ACC112 (cell line): ENCODE measurements around the gene KLHL28.

Source experiments
- H2AFZ ChIP-seq: fragments of 200-600 bp; sonication (generic); one replicate; pipeline ENCODE4 v1.6.0; 2017; ENCODE audit warnings: antibody characterized with exemption, low read length; ENCODE audit not compliant: unreplicated experiment
- H3K27ac ChIP-seq: fragments of 200-600 bp; sonication (generic); 2 replicates; pipeline ENCODE4 v1.5.1; 2014; ENCODE audit warnings: low read depth, mild to moderate bottlenecking, antibody characterized with exemption, low read length, moderate library complexity
- H3K27me3 ChIP-seq: fragments of 200-600 bp; sonication (generic); 2 replicates; pipeline ENCODE4 v1.6.1; 2014; ENCODE audit warnings: mild to moderate bottlenecking, antibody characterized with exemption, low read length, moderate library complexity, mixed read lengths; ENCODE audit not compliant: insufficient read depth
- H3K36me3 ChIP-seq: fragments of 200-600 bp; sonication (generic); 2 replicates; pipeline ENCODE4 v1.6.1; 2016; ENCODE audit warnings: mild to moderate bottlenecking, antibody characterized with exemption, low read length, moderate library complexity, mixed read lengths; ENCODE audit not compliant: insufficient read depth
- H3K4me1 ChIP-seq: fragments of 200-600 bp; sonication (generic); one replicate; pipeline ENCODE4 v1.6.1; 2016; ENCODE audit warnings: low read length, mixed read lengths; ENCODE audit not compliant: insufficient read depth, unreplicated experiment, control insufficient read depth
- H3K4me3 ChIP-seq: fragments of 200-600 bp; sonication (generic); 2 replicates; pipeline ENCODE4 v1.5.1; 2014; ENCODE audit warnings: mild to moderate bottlenecking, low read depth, low read length
- H3K79me2 ChIP-seq: fragments of 200-600 bp; sonication (generic); one replicate; pipeline ENCODE4 v1.6.0; 2016; ENCODE audit warnings: low read length; ENCODE audit not compliant: control insufficient read depth, unreplicated experiment, insufficient read depth

The KLHL28 gene, protein sequence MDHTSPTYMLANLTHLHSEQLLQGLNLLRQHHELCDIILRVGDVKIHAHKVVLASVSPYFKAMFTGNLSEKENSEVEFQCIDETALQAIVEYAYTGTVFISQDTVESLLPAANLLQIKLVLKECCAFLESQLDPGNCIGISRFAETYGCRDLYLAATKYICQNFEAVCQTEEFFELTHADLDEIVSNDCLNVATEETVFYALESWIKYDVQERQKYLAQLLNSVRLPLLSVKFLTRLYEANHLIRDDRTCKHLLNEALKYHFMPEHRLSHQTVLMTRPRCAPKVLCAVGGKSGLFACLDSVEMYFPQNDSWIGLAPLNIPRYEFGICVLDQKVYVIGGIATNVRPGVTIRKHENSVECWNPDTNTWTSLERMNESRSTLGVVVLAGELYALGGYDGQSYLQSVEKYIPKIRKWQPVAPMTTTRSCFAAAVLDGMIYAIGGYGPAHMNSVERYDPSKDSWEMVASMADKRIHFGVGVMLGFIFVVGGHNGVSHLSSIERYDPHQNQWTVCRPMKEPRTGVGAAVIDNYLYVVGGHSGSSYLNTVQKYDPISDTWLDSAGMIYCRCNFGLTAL

GRCh38 chr14:44961554-44962333 is at the start of gene KLHL28, which contains the start of gene TOGARAM1:
KLHL28 (minus strand) TSS chr14:44961947; CDS start chr14:44945928, 16,019 bp downstream.
TOGARAM1 (plus strand) TSS chr14:44962190; CDS start chr14:44962422, 232 bp downstream.
- peaks cover 21% of the 10 kb centered on the region for H3K4me1 ChIP-seq
- no peaks in the 10 kb centered on the region for H3K27me3 ChIP-seq
- peak within 1 kb of the TSS; percentile 88 for H2AFZ ChIP-seq
- H3K36me3 ChIP-seq = no peaks in the 10 kb centered on the region
- H3K27ac ChIP-seq = peak within 1 kb of the TSS; percentile 64
- peaks cover 91% of the 10 kb centered on the region for H3K79me2 ChIP-seq
- peak within 1 kb of the TSS; percentile 94 for H3K4me3 ChIP-seq

DNA sequence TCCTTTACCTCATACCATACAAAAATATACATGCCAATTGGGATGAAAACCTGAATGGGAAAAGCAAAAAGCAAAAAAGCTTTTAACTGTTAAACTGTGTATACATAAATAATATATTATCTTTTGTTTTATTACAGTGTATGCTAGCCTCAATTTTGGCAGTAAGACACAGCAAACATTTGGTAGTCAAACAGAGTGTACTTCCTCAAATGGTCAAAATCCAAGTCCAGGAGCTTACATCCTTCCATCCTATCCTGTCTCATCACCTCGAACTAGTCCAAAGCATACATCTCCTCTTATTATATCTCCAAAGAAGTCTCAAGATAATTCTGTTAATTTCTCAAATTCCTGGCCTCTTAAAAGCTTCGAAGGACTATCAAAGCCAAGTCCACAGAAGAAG is 42.2 kb upstream of the KLHL28 start:
- Histone ChIP-seq H3K4me1 (no peaks in the 10 kb centered on the region), H2AFZ (no peak overlapping the region), H3K27me3 (no peaks in the 10 kb centered on the region), H3K79me2 (no peaks in the 10 kb centered on the region), H3K36me3 (peaks cover 3% of the 10 kb centered on the region; the same call in 1 of the 2 replicates), H3K4me3 (no peak overlapping the region), H3K27ac (no peak overlapping the region)

DNA sequence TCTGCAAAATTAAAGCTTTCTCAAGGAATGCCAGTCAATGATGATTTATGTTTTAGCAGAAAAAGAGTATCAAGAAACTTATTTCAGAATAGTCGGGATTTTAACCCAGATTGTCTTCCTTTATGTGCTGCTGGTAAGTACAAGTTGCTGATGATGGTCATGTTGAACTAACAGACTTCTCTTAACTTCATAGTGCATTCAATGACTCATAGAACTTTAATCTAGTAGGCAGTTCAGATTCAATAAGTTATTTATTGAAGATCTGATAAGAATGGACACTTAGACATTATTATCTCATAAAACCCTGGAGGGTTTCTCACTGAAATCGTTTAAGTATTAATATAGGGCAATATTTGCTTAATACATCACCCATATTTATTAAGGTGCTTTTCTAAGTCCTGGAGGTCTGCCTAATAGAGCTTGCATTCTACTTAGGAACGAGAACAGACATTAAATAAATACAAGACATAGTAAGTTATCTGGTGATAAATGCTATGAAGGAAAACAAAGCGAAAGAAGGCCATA is 34.1 kb upstream of the KLHL28 start:
- Histone ChIP-seq H3K4me3 (no peak overlapping the region), H3K79me2 (no peaks in the 10 kb centered on the region), H3K27ac (no peak overlapping the region), H2AFZ (no peak overlapping the region), H3K36me3 (peaks cover 13% of the 10 kb centered on the region), H3K27me3 (no peaks in the 10 kb centered on the region), H3K4me1 (no peaks in the 10 kb centered on the region)

- Histone ChIP-seq H2AFZ (no peak overlapping the region), H3K4me1 (no peaks in the 10 kb centered on the region), H3K36me3 (peaks cover 13% of the 10 kb centered on the region), H3K79me2 (no peaks in the 10 kb centered on the region), H3K27ac (no peak overlapping the region), H3K27me3 (no peaks in the 10 kb centered on the region), H3K4me3 (no peak overlapping the region)
Observed at GRCh38 chr14:44995196-44995595, 33.4 kb upstream of the KLHL28 start.

GRCh38 chr14:44990533-44990932 is 28.8 kb upstream of the KLHL28 start:
- Histone ChIP-seq H3K4me3 (no peak overlapping the region), H3K36me3 (no peaks in the 10 kb centered on the region), H3K27me3 (no peaks in the 10 kb centered on the region), H3K4me1 (no peaks in the 10 kb centered on the region), H3K27ac (no peak overlapping the region), H3K79me2 (peaks cover 3% of the 10 kb centered on the region), H2AFZ (no peak overlapping the region)

DNA sequence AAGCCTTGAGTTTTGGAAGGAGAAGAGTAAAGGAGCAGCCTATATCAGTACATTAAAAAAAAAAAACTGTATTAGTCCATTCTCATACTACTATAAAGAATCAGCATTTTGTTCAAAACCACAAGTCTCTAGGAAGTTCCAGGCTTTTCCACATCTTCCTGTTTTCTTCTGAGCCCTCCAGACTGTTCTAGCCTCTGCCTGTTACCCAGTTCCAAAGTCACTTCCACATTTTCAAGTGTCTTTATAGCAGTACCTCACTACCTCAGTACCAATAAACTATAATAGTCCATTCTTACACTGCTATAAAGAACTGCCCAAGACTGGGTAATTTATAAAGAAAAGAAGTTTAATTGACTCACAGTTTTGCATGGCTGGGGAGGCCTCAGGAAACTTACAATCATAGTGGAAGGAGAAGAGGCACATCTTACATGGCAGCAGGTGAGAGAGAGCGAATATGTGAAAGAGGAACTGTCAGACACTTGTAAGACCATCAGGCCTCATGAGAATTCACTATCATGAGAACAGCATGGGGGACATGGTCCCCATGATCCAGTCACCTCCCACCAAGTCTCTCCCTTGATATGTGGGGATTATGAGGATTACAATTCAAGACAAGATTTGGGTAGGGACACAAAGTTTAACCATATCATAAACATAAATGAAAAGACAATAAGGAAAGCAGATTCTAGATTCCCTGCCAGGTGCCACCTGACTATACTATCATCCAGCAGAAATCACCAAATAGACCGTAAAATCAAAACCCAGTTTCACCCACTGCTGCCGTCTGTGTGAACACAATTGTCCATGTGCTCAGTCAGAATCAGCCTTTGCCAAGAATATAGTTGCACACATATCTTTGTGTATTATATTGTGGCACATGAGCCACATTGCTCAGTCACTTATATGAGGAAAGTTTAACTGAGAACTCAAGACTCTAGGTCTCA is 28.0 kb upstream of the KLHL28 start:
- no peak overlapping the region for H2AFZ ChIP-seq
- peaks cover 9% of the 10 kb centered on the region for H3K79me2 ChIP-seq
- H3K4me1 ChIP-seq = no peaks in the 10 kb centered on the region
- no peak overlapping the region for H3K4me3 ChIP-seq
- no peaks in the 10 kb centered on the region for H3K27me3 ChIP-seq
- H3K27ac ChIP-seq = no peak overlapping the region
- no peaks in the 10 kb centered on the region for H3K36me3 ChIP-seq

DNA sequence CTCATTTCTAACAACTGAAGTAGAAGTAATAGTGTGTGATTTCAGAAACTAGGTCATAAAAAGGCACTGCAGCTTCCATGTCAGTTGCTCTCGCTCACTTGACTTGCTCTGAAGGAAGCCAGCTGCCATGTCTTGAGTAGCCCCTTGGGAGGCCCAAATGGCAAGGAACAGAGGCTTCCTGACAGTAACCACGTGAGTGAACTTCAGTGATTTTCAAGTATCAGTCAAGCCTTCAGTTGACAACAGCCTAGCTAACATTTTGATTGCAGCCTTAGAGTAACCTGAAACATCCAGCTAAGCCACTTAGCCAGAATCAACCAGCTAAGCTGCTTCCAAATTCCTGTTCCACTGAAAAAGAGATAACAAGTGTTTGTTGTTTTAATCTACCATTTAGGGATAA is 26.9 kb upstream of the KLHL28 start:
- H3K27me3 ChIP-seq = no peaks in the 10 kb centered on the region
- H3K27ac ChIP-seq = no peak overlapping the region
- H3K79me2 ChIP-seq = peaks cover 9% of the 10 kb centered on the region
- H2AFZ ChIP-seq = no peak overlapping the region
- H3K4me1 ChIP-seq = no peaks in the 10 kb centered on the region
- no peak overlapping the region for H3K4me3 ChIP-seq
- no peaks in the 10 kb centered on the region for H3K36me3 ChIP-seq

GRCh38 chr14:44982594-44982993 is 20.8 kb upstream of the KLHL28 start:
- Histone ChIP-seq H3K4me1 (no peaks in the 10 kb centered on the region), H3K4me3 (no peak overlapping the region), H3K27ac (no peak overlapping the region), H3K36me3 (no peaks in the 10 kb centered on the region), H2AFZ (no peak overlapping the region), H3K79me2 (peaks cover 32% of the 10 kb centered on the region), H3K27me3 (no peaks in the 10 kb centered on the region)

GRCh38 chr14:44981198-44981597 is 19.5 kb upstream of the KLHL28 start:
- H3K27ac ChIP-seq = no peak overlapping the region
- no peaks in the 10 kb centered on the region for H3K4me1 ChIP-seq
- peaks cover 38% of the 10 kb centered on the region for H3K79me2 ChIP-seq
- H3K27me3 ChIP-seq = no peaks in the 10 kb centered on the region
- no peaks in the 10 kb centered on the region for H3K36me3 ChIP-seq
- no peak overlapping the region for H3K4me3 ChIP-seq
- no peak overlapping the region for H2AFZ ChIP-seq
